Uterus (tissue), 4 donors: Measurements from ENCODE around the gene SGCA. TPM values are rescaled to one million over a fixed set of nuclear protein-coding genes. Genes with fewer than 3 reads are reported as not detected.
A peak's percentile ranks its signal among the peaks of the same experiment; 100 is the strongest.

ENCODE experiments used
- DNase-seq, 2 donors: peaks; one replicate each; pipeline ENCODE4 v3.0.0-alpha.2; 2019 to 2020
- H3K27ac ChIP-seq, 2 donors: fragments of 200-600 bp; sonication (generic); 1 replicate in 1 of 2; 2 replicates in 1 of 2; pipeline ENCODE4 v1.5.1; 2016 to 2018
- H3K27me3 ChIP-seq, 2 donors: fragments of 200-600 bp; sonication (generic); one replicate each; pipeline ENCODE4 v1.5.1; 2018 to 2019; ENCODE audit warnings: control low read depth in 1 of 2
- H3K36me3 ChIP-seq, 2 donors: fragments of 200-600 bp; sonication (generic); one replicate each; pipeline ENCODE4 v1.5.1; 2019; ENCODE audit warnings: control low read depth in 1 of 2
- H3K4me1 ChIP-seq, 2 donors: fragments of 200-600 bp; sonication (generic); one replicate each; pipeline ENCODE4 v1.5.1; 2018 to 2019; ENCODE audit warnings: control low read depth in 1 of 2
- H3K4me3 ChIP-seq, 2 donors: fragments of 200-600 bp; sonication (generic); 1 replicate in 1 of 2; 2 replicates in 1 of 2; pipeline ENCODE4 v1.5.1; 2018 to 2019; ENCODE audit warnings: mild to moderate bottlenecking in 1 of 2
- H3K9me3 ChIP-seq, 2 donors: fragments of 200-600 bp; sonication (generic); one replicate each; pipeline ENCODE4 v1.5.1; 2019; ENCODE audit warnings: control low read depth in 1 of 2
- CTCF ChIP-seq, 4 experiments: fragments of 200-600 bp in 2 of 4; fragments of 450-650 bp in 2 of 4; sonication (generic) in 2 of 4; IDR thresholded peaks; one replicate each; pipeline ENCODE4 v1.5.1; 2016 to 2019; ENCODE audit warnings: antibody characterized with exemption in 4 of 4, mild to moderate bottlenecking in 2 of 4, moderate library complexity in 1 of 4
- POLR2A ChIP-seq, 2 donors: fragments of 450-650 bp; IDR thresholded peaks; one replicate each; pipeline ENCODE4 v1.6.1; 2016; ENCODE audit warnings: antibody characterized with exemption in 2 of 2, mild to moderate bottlenecking in 1 of 2, moderate library complexity in 1 of 2
- intact Hi-C: fragments of 100-400 bp; cut with DNase I; formaldehyde crosslinking; loops from one replicate; pipeline ENCODE4 v1.15.1; 2023; ENCODE audit warnings: low total_unique reads
- total RNA-seq, 4 donors: library from RNA; depleted of rRNA in 3 of 4; stranded (reverse); fragments of >200 nt in 3 of 4; gene quantifications; one replicate each; pipeline versions ENCODE4 v1.1.0 to v1.2.4, GENCODE V29; 2014 to 2023
- donor health status: DM: yes; HTN: yes; CAD: no.

The SGCA gene
- total RNA-seq, 4 donors from 2014 or later: 0.90 to 119 (median 19.6) TPM; not detected in 1

GRCh38 chr17:50127697-50128361, 38.0 kb upstream of the SGCA start:
- Histone ChIP-seq H3K4me3 (no peak overlapping the region), H3K27me3 (no peaks in the 10 kb centered on the region), H3K36me3 (no peaks in the 10 kb centered on the region), H3K9me3 (no peaks in the 10 kb centered on the region), H3K4me1 (peaks cover 0 to 5% of the 10 kb centered on the region in 2 donors), H3K27ac (no peak overlapping the region)
- DNase-seq: no peak
- TF ChIP-seq CTCF (IDR thresholded peaks at IDR 0.05) (no peak), POLR2A (IDR thresholded peaks at IDR 0.05) (no peak)
- intact Hi-C loops: no loop called here

- Histone ChIP-seq H3K9me3 (no peaks in the 10 kb centered on the region), H3K4me1 (peaks cover 0 to 5% of the 10 kb centered on the region in 2 donors), H3K27me3 (no peaks in the 10 kb centered on the region), H3K36me3 (no peaks in the 10 kb centered on the region), H3K27ac (no peak overlapping the region), H3K4me3 (peak overlapping the region; percentile 22 to 27)
- intact Hi-C loops: no loop called here
- TF ChIP-seq POLR2A (IDR thresholded peaks at IDR 0.05) (no peak), CTCF (IDR thresholded peaks at IDR 0.05) (no peak)
- no peak for DNase-seq
These were observed 37.1 kb upstream of the SGCA start for GRCh38 chr17:50128441-50129352.

- TF ChIP-seq POLR2A (IDR thresholded peaks at IDR 0.05) (no peak), CTCF (IDR thresholded peaks at IDR 0.05) (no peak)
- H3K27me3 ChIP-seq: no peaks in the 10 kb centered on the region
- H3K36me3 ChIP-seq: no peaks in the 10 kb centered on the region
- H3K27ac ChIP-seq: no peak overlapping the region
- DNase-seq: no peak
- H3K4me1 ChIP-seq: peaks cover 0 to 5% of the 10 kb centered on the region in 2 donors
- intact Hi-C loops: no loop called here
- peak overlapping the region; percentile 22 to 27 for H3K4me3 ChIP-seq
- no peaks in the 10 kb centered on the region for H3K9me3 ChIP-seq
These were observed 36.5 kb upstream of the SGCA start for GRCh38 chr17:50129353-50129727.

- no peak for TF ChIP-seq CTCF (IDR thresholded peaks at IDR 0.05)
- TF ChIP-seq POLR2A (IDR thresholded peaks at IDR 0.05): no peak
- Histone ChIP-seq H3K27me3 (no peaks in the 10 kb centered on the region), H3K4me1 (peaks cover 0 to 5% of the 10 kb centered on the region in 2 donors), H3K27ac (no peak within 1 kb of the TSS), H3K9me3 (no peaks in the 10 kb centered on the region), H3K36me3 (no peaks in the 10 kb centered on the region), H3K4me3 (peak within 1 kb of the TSS; percentile 22 to 27)
- intact Hi-C loops: no loop called here
- no peak for DNase-seq
These were observed 35.9 kb upstream of the SGCA start, which contains the start of gene SAMD14 for GRCh38 chr17:50129728-50130558. Gene SAMD14, minus strand, starts transcription at chr17:50130160. Its CDS starts 5,201 bp downstream, at chr17:50124959.
